Panc1 (cell line): ENCODE results near the gene C16orf74.

Source experiments
- POLR2AphosphoS5 ChIP-seq: IDR thresholded peaks from 2 replicates; pipeline ENCODE4 v1.6.1; 2012; ENCODE audit warnings: mild to moderate bottlenecking, low read depth, low read length, moderate library complexity
- SIN3A ChIP-seq: IDR thresholded peaks from 2 replicates; pipeline ENCODE4 v1.6.1; 2012; ENCODE audit warnings: low read depth, mild to moderate bottlenecking, low read length, moderate library complexity, borderline replicate concordance; ENCODE audit not compliant: insufficient read depth
- TF ChIP-seq, protein P1 (sequence below): fragments of 450-650 bp; IDR thresholded peaks from 2 replicates; pipeline ENCODE4 v1.5.1; 2017; ENCODE audit warnings: mild to moderate bottlenecking

DNA sequence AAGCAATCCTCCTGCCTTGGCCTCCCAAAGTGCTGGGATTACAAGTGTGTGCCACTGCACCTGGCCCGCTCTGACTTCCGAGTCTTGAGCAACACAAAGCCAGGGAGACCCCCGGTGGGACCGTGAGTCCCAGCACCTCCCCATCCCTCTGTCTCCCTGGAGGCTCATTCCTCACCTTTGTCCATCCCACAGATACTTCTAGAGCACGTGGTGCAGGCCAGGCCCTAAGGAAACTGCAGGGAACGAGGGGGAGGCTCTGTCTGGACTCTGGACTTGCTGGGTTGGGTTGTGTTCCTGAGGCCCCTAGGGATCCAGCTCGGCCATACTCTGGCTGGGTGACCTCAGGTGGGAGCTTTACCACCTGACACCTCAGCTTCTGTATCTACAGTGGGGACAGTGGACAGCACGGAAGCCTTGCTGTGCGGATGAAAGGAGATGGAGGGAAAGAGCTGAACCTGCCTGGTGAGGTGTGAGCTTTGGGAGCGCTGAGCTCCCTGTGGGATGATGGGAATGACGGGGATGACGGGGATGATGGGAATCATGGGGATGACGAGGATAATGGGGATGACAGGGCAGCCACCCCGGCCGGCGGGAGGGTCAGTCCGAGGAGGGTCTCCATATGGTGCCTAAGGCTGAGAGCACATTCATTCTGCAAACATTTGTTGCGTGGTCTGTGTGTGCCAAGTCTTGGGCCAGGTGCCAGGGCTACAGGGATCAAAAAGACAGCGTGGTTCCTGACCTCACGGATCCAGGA is 26.6 kb downstream of the C16orf74 start:
- TF ChIP-seq SIN3A = no peak
- TF ChIP-seq, protein P1, sequence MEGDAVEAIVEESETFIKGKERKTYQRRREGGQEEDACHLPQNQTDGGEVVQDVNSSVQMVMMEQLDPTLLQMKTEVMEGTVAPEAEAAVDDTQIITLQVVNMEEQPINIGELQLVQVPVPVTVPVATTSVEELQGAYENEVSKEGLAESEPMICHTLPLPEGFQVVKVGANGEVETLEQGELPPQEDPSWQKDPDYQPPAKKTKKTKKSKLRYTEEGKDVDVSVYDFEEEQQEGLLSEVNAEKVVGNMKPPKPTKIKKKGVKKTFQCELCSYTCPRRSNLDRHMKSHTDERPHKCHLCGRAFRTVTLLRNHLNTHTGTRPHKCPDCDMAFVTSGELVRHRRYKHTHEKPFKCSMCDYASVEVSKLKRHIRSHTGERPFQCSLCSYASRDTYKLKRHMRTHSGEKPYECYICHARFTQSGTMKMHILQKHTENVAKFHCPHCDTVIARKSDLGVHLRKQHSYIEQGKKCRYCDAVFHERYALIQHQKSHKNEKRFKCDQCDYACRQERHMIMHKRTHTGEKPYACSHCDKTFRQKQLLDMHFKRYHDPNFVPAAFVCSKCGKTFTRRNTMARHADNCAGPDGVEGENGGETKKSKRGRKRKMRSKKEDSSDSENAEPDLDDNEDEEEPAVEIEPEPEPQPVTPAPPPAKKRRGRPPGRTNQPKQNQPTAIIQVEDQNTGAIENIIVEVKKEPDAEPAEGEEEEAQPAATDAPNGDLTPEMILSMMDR = no peak
- no peak for TF ChIP-seq POLR2AphosphoS5
